ENCODE measurements around the gene LMX1A.

DNA sequence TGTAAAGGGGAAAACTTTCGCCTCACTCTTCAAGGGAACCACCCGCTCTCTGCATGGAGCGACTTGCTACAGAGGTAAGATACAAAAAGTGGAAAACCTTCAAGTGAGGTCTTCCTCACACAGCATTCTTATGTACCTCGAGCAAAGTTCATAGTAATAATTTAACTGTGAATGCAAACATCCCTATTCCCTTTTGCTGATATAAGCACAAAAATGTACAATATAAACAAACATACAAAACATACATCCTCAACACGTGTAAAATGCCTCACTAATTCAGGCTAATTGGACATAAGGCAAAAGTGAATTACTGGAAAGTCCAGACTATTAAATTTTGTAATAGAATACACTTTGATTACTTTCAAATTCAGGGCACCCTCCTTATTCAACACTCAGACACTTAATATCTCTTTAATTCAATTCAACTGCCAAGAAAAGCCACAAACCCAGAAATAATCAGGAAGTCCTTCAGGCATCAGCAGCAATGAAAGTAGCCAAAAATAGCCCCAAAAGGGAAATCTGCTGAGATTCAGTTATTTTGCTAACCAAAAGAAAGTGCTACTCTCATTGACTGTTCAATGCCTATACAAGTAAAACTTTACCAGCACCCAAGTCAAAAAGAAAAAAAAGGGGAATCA is 15.2 kb upstream of the LMX1A start:
- TF ChIP-seq, protein P1, sequence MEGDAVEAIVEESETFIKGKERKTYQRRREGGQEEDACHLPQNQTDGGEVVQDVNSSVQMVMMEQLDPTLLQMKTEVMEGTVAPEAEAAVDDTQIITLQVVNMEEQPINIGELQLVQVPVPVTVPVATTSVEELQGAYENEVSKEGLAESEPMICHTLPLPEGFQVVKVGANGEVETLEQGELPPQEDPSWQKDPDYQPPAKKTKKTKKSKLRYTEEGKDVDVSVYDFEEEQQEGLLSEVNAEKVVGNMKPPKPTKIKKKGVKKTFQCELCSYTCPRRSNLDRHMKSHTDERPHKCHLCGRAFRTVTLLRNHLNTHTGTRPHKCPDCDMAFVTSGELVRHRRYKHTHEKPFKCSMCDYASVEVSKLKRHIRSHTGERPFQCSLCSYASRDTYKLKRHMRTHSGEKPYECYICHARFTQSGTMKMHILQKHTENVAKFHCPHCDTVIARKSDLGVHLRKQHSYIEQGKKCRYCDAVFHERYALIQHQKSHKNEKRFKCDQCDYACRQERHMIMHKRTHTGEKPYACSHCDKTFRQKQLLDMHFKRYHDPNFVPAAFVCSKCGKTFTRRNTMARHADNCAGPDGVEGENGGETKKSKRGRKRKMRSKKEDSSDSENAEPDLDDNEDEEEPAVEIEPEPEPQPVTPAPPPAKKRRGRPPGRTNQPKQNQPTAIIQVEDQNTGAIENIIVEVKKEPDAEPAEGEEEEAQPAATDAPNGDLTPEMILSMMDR (IDR thresholded peaks at IDR 0.05), result no peak
- no peak for TF ChIP-seq POLR2A (IDR thresholded peaks at IDR 0.05)

Measured in adrenal gland (tissue), 5 donors.